ENCODE data around the gene TSEN15. TPM values are rescaled to one million over a fixed set of nuclear protein-coding genes. Genes with fewer than 3 reads are reported as not detected.

TSEN15 gene
- polyA plus RNA-seq, 2 of the 4 experiments (the other 2 are of a cell fraction) = 36.7 to 79.9 TPM

- TF ChIP-seq NR3C1 (IDR thresholded peaks at IDR 0.05) (no peak), JUNB (IDR thresholded peaks at IDR 0.05) (no peak; the same call in 1 of the 2 replicates)
Measured at GRCh38 chr1:184002071-184002470, 49.5 kb upstream of the TSEN15 start (continued).

- CTCF ChIA-PET = no interaction called here
- 74% methylated on average over 4 of the region's 4 CpGs for WGBS (ENCODE audit: missing lambda C conversion rate)
- POLR2A ChIA-PET = interaction anchor here (1.0 kb wide), 1 partner anchor 46 kb away, joined by 4 read pairs; the partner anchor contains the start of gene TSEN15
- H3K27ac ChIP-seq = no peak overlapping the region
- H3K4me3 ChIP-seq = no peak overlapping the region
- peaks cover 9% of the 10 kb centered on the region; the same call in 2 of the 3 replicates for H3K4me1 ChIP-seq
- FAIRE-seq (no peak), DNase-seq (ENCODE audit: low read depth in 1 of 2, low spot score in 1 of 2) (no peak), ATAC-seq (no peak)
- H3K9me3 ChIP-seq = no peaks in the 10 kb centered on the region
- no peak overlapping the region for H3K4me2 ChIP-seq
- TF ChIP-seq HOXB5 (CRISPR knock-in tag; IDR thresholded peaks at IDR 0.05) (no peak), SREBF2 (IDR thresholded peaks at IDR 0.05) (no peak), ZFP36 (IDR thresholded peaks at IDR 0.05; ENCODE audit: borderline replicate concordance, partially characterized antibody) (no peak), EHMT2 (IDR thresholded peaks at IDR 0.05; ENCODE audit: low read depth) (no peak), HMGXB4 (CRISPR knock-in tag; IDR thresholded peaks at IDR 0.05; ENCODE audit: borderline replicate concordance) (no peak)
Measured at GRCh38 chr1:184004935-184005334, 46.6 kb upstream of the TSEN15 start.

- Histone ChIP-seq H3K4me2 (no peak overlapping the region), H3K9me3 (no peaks in the 10 kb centered on the region), H3K4me3 (no peak overlapping the region), H3K4me1 (peaks cover 9% of the 10 kb centered on the region; the same call in 2 of the 3 replicates), H3K27ac (no peak overlapping the region)
- FAIRE-seq (no peak), DNase-seq (ENCODE audit: low read depth in 1 of 2, low spot score in 1 of 2) (no peak), ATAC-seq (no peak)
- 42% methylated on average over 4 of the region's 4 CpGs for WGBS (ENCODE audit: missing lambda C conversion rate)
- POLR2A ChIA-PET = interaction anchor here (1.0 kb wide), 1 partner anchor 46 kb away, joined by 4 read pairs; the partner anchor contains the start of gene TSEN15
- CTCF ChIA-PET = interaction anchor here (0.9 to 1.3 kb wide), 2 partner anchors 9 kb away, joined by 3 read pairs; no protein-coding TSS in a partner anchor
- TF ChIP-seq MAFK (IDR thresholded peaks at IDR 0.05; ENCODE audit: partially characterized antibody) (no peak), ZC3H11A (IDR thresholded peaks at IDR 0.05) (no peak), TFCP2L1 (CRISPR knock-in tag; IDR thresholded peaks at IDR 0.05) (no peak), HES2 (IDR thresholded peaks at IDR 0.05) (no peak), CHD4 (IDR thresholded peaks at IDR 0.05; ENCODE audit: borderline replicate concordance) (no peak)
Measured at GRCh38 chr1:184005506-184005905, 46.0 kb upstream of the TSEN15 start.

- Histone ChIP-seq H3K4me1 (no peaks in the 10 kb centered on the region), H3K4me2 (no peak overlapping the region), H3K4me3 (no peak overlapping the region), H3K27ac (no peak overlapping the region), H3K9me3 (no peaks in the 10 kb centered on the region; the same call in 2 of the 3 replicates)
- ChIA-PET CTCF (no interaction called here), POLR2A (no interaction called here)
- FAIRE-seq = no peak
- DNase-seq (ENCODE audit: low read depth in 1 of 2, low spot score in 1 of 2) = no peak
- no peak for TF ChIP-seq HOXB5 (CRISPR knock-in tag; IDR thresholded peaks at IDR 0.05)
- TF ChIP-seq ZC3H11A (IDR thresholded peaks at IDR 0.05) = no peak
- no peak for TF ChIP-seq RNF2 (IDR thresholded peaks at IDR 0.05; ENCODE audit: borderline replicate concordance, low read depth)
- ATAC-seq = no peak
- 49% methylated on average over 2 of the region's 2 CpGs for WGBS (ENCODE audit: missing lambda C conversion rate)
Measured at GRCh38 chr1:184010788-184011187, 40.7 kb upstream of the TSEN15 start.

GRCh38 chr1:184012187-184012586 lies 39.3 kb upstream of the TSEN15 start:
- TF ChIP-seq REST (IDR thresholded peaks at IDR 0.05) (no peak), ZNF302 (CRISPR knock-in tag; IDR thresholded peaks at IDR 0.05) (no peak), RCOR1 (IDR thresholded peaks at IDR 0.05; ENCODE audit: low read depth, low read length) (no peak), BHLHE40 (IDR thresholded peaks at IDR 0.05; ENCODE audit: low read depth, low read length) (no peak), HMGXB4 (CRISPR knock-in tag; IDR thresholded peaks at IDR 0.05; ENCODE audit: borderline replicate concordance) (no peak), SREBF2 (IDR thresholded peaks at IDR 0.05) (no peak), PHF8 (IDR thresholded peaks at IDR 0.05; ENCODE audit: borderline replicate concordance, low read depth) (no peak), HDAC2 (IDR thresholded peaks at IDR 0.05) (no peak), CHD4 (IDR thresholded peaks at IDR 0.05; ENCODE audit: borderline replicate concordance) (no peak)
- ATAC-seq (no peak), DNase-seq (ENCODE audit: low read depth in 1 of 2, low spot score in 1 of 2) (no peak), FAIRE-seq (no peak)
- ChIA-PET POLR2A (no interaction called here), CTCF (interaction anchor here (0.6 kb wide), 1 partner anchor 26 kb away, joined by 3 read pairs; no protein-coding TSS in a partner anchor)
- H3K4me3 ChIP-seq = no peak overlapping the region
- H3K9me3 ChIP-seq = no peaks in the 10 kb centered on the region; the same call in 2 of the 3 replicates
- H3K4me2 ChIP-seq = no peak overlapping the region
- H3K27ac ChIP-seq = no peak overlapping the region
- no peaks in the 10 kb centered on the region for H3K4me1 ChIP-seq
